Measurements from ENCODE around the gene NME7.
A peak's percentile ranks its signal among the peaks of the same experiment; 100 is the strongest.

Gene NME7

GRCh38 chr1:169240449-169241232, 127.0 kb downstream of the NME7 start:
- Histone ChIP-seq H3K4me1 (peaks cover 0 to 13% (median 2%) of the 10 kb centered on the region in 4 donors), H3K27me3 (no peaks in the 10 kb centered on the region), H3K9me3 (no peaks in the 10 kb centered on the region), H3K4me3 (no peak overlapping the region), H3K27ac (no peak overlapping the region), H3K36me3 (no peaks in the 10 kb centered on the region)
- no peak for DNase-seq
- no peak for TF ChIP-seq CTCF (IDR thresholded peaks at IDR 0.05)
- intact Hi-C loops (cut with DNase I; ENCODE audit: low total_unique reads), result no loop called here

DNA sequence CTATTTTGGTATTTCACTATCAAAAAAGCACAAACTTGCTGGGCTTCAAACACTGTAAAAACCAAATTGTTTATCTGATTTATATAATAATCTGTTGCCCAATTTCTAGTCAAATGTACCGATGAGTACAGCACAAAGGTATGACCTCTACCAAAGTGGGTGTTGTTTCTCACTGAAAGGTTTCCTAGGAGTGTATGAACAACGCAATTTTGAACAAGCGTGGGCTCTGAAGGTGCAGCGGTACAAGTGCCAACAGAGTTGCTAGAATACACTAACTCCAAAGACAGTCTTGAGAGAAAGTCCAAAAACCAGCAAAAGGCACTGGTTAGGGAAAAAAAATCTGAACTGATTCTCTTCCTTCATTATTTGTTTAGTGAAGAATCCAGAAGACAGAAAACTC, 130.7 kb downstream of the NME7 start:
- intact Hi-C loops (cut with DNase I; ENCODE audit: low total_unique reads), result no loop called here
- TF ChIP-seq CTCF (IDR thresholded peaks at IDR 0.05), result no peak
- no peak overlapping the region for H3K4me3 ChIP-seq
- peaks cover 0 to 13% (median 2%) of the 10 kb centered on the region in 4 donors for H3K4me1 ChIP-seq
- no peak overlapping the region for H3K27ac ChIP-seq
- H3K36me3 ChIP-seq, result no peaks in the 10 kb centered on the region
- H3K9me3 ChIP-seq, result no peaks in the 10 kb centered on the region
- H3K27me3 ChIP-seq, result no peaks in the 10 kb centered on the region
- no peak for DNase-seq

DNA sequence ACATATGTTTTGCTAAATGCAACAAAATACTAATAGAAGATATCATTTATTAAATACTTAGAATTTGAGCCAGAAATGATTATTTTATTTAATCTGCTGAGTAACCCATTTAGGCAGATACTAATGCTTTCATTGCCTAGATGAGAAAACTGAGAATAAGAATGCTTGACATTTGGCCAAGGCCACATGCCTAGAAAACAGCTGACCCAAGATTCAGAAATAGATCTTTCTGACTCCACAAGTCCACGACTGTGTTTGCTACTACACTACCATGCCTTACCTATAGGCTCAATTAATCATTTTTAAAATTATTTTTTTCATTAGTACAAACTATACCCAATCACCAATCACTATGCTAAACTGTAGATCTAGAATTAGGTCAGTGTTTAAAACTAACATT, 131.5 kb downstream of the NME7 start:
- Histone ChIP-seq H3K4me1 (peaks cover 0 to 13% (median 2%) of the 10 kb centered on the region in 4 donors), H3K36me3 (no peaks in the 10 kb centered on the region), H3K27me3 (no peaks in the 10 kb centered on the region), H3K4me3 (no peak overlapping the region), H3K27ac (no peak overlapping the region), H3K9me3 (no peaks in the 10 kb centered on the region)
- DNase-seq, result peak in 1 of 2 donors; percentile 26
- intact Hi-C loops (cut with DNase I; ENCODE audit: low total_unique reads), result no loop called here
- TF ChIP-seq CTCF (IDR thresholded peaks at IDR 0.05), result no peak

DNA sequence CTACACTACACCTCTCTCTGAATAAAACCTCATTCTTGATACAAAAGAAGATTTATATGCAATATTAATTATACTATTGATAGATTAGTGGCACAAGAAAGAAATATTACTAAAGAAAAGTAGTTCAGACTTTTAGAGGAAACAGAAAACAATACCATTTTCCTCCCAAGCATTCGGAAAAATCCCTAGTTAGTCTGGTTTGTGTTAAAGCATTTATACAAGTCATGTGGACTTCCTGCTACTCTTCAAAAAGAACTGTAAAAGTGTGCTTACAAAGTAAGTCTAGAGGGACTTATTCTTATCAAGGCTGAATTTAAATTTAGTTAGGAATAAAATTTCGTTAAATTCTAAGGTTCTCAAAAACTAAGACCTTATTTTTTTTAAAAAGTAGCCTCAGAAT, 132.0 kb downstream of the NME7 start:
- no peaks in the 10 kb centered on the region for H3K27me3 ChIP-seq
- no peak for DNase-seq
- no peak overlapping the region for H3K27ac ChIP-seq
- H3K9me3 ChIP-seq, result no peaks in the 10 kb centered on the region
- H3K4me1 ChIP-seq, result peaks cover 0 to 13% (median 2%) of the 10 kb centered on the region in 4 donors
- no peak overlapping the region for H3K4me3 ChIP-seq
- intact Hi-C loops (cut with DNase I; ENCODE audit: low total_unique reads), result no loop called here
- H3K36me3 ChIP-seq, result no peaks in the 10 kb centered on the region
- TF ChIP-seq CTCF (IDR thresholded peaks at IDR 0.05), result no peak

- no peak for DNase-seq
- Histone ChIP-seq H3K4me3 (no peak overlapping the region), H3K36me3 (peaks cover 0 to 3% (median 0%) of the 10 kb centered on the region in 3 donors), H3K4me1 (peaks cover 0 to 13% (median 2%) of the 10 kb centered on the region in 4 donors), H3K27me3 (no peaks in the 10 kb centered on the region), H3K9me3 (no peaks in the 10 kb centered on the region), H3K27ac (no peak overlapping the region)
- no peak for TF ChIP-seq CTCF (IDR thresholded peaks at IDR 0.05)
- intact Hi-C loops (cut with DNase I; ENCODE audit: low total_unique reads), result no loop called here
These were observed 132.8 kb downstream of the NME7 start for GRCh38 chr1:169234780-169235179.
